ENCODE data around the gene FAH.

- no peak for TF ChIP-seq CTCF (IDR thresholded peaks at IDR 0.05)
- no peak for TF ChIP-seq POLR2A (IDR thresholded peaks at IDR 0.05)
These were observed 38.7 kb upstream of the FAH start for GRCh38 chr15:80114114-80114513.

Measured in testis (tissue), 2 donors.